H4 (cell line): ENCODE results near the gene ANKS6. TPM values are rescaled to one million over a fixed set of nuclear protein-coding genes. Genes with fewer than 3 reads are reported as not detected.
"Not testable (repeated sequence)": the region's sequence is repeated elsewhere in the genome, so short reads cannot be mapped to it uniquely, and the experiment has no call there.

Experiments
- DNase-seq: peaks from one replicate; pipeline ENCODE4 v3.0.0-alpha.2; 2015; ENCODE audit warnings: low spot score
- total RNA-seq: library from RNA; depleted of rRNA; stranded (reverse); fragments of >200 nt; shearing (Covaris generic); gene quantifications from 2 replicates; pipeline ENCODE4 v1.2.3, GENCODE V29; 2014; rRNA removed

ANKS6 gene
- total RNA-seq, 1 experiment from 2014 or later, result 12.6 TPM

GRCh38 chr9:98702835-98703380 is 93.4 kb downstream of the ANKS6 start:
- no peak for DNase-seq

DNA sequence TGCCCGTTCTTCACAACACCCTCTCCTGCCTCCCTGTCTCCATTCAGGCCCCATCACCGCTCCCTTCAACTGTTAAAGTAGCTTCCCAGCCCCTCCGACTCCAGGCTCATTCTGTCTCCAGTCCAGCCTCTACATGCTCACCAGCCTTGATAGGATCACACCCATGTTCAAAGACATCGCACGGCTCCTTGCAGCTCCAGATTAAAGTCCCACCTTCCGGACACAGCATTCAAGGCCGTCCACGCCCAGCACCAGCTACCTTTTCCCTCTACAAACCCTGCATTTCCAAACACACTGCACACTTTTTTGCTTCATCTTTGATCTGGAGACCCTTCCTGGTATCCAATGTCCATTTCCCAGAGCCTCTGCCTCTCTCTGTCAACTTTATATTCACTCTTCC is 94.0 kb downstream of the ANKS6 start:
- no peak for DNase-seq

- DNase-seq, result no peak
Measured at GRCh38 chr9:98701576-98701975, 94.8 kb downstream of the ANKS6 start.

DNA sequence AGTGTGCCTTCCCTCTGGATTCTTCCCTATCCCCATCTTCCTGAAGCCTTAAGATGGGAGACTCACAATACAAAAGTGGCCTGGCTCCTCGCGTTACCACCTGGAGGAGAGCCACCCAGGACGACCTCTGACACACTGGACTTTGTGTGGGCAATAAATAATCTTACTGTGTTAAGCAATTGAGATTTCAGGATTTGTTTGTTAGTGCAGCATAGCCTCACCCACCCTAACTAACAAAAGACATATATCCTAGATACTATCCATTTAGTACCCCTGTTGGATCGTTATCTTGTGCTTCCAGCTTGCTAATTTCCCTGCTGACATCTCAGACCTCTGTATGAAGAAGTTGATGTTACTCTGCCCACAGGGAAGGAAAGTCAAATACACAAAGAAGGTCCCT is 95.6 kb downstream of the ANKS6 start:
- no peak for DNase-seq

DNA sequence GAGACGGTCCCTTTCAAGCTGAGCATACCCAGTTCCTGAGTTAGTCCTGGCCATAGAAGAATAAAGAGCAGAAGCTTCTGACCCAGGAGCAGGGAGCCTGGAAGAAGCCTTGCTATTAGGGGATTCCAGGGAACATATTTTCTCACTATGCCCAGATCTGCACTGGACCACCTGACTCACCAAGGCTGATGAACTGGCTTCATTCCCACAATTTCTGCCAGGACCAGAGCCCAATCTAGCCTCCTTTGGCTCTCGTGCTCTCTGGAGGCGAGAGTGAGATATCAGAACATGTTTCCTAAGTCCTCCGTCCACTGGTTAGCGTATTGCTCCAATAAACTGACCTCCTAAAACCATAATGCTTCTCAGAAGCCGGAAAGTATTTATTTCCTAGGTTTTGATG is 97.5 kb downstream of the ANKS6 start:
- DNase-seq, result no peak

DNA sequence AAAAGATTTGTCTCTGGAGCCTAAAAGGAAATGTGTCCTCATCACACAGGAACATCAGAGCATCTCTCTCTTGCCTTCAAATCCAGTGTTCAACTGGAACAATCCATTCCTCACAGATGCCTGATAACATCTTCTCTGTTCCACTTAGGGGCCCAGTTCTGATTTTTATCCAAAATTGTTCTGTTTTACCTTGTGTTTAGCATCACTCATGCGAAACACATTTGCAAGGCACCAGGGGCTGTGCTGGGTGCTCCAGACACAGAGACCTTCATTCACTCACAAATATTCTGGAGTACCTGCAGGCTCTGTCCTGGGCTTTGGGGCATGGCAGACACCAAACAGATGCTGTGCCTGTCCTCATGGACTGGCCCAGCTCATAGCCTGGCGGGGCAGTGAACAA is 101.4 kb downstream of the ANKS6 start:
- DNase-seq, result no peak

GRCh38 chr9:98692392-98692791 is 104.0 kb downstream of the ANKS6 start:
- no peak for DNase-seq

DNA sequence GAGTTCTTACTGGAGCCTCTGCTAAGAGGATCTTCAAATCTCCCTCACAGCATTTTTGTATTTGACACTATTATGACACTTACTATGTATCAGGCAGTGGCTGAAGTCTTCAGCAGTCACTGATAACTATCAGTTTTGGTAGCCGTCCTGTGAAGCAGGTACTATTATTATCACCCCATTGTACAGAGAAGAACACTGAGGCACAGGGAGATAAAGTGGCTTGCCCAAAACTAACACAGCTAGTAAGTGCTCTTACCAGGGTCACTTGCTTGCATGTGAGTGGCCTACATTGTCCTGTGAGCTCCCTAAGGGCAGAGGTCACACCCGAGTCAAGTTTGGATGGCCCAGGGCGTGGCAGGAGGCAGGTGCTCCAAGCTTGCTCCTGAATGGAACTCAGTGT is 104.5 kb downstream of the ANKS6 start:
- no peak for DNase-seq

GRCh38 chr9:98690686-98691085 is 105.7 kb downstream of the ANKS6 start:
- DNase-seq, result no peak

DNA sequence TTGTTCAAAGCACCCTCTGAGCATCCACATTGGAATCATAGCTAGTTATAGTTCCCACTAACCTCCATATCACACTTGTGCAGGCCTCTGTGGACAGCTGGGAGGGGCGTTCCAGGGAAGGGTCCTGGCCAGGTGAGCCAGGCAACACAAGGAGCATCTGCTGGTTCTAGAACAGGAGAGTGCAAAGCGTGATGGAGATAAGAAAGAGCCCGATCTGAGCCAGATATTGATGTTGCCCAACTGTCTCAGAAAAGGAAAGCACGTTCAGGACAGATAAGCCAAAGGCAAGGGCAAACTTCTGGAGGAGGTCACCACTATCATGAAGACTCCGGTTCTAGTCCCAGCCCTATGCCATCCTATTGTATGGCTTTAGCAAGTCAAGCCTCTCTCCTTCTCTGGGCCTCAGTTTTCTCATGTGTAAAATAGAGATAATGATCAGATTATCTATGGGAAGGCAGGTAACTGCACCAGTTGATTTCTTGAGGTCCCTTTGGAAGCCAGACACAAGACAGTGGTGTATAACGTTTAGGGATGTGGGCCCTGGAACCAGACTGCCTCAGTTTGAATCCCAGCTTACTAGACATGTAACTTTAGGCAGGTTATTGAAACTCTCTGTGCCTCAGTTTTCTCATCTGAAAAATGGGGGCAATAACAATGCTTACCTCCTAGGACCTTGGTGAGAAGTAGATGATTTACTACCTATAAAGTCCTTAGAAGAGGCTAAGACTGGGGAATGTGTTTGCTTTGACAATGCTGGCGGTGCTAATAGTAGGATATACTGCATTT is 107.5 kb downstream of the ANKS6 start:
- DNase-seq, result no peak

GRCh38 chr9:98687911-98688310 is 108.4 kb downstream of the ANKS6 start:
- DNase-seq, result no peak

DNA sequence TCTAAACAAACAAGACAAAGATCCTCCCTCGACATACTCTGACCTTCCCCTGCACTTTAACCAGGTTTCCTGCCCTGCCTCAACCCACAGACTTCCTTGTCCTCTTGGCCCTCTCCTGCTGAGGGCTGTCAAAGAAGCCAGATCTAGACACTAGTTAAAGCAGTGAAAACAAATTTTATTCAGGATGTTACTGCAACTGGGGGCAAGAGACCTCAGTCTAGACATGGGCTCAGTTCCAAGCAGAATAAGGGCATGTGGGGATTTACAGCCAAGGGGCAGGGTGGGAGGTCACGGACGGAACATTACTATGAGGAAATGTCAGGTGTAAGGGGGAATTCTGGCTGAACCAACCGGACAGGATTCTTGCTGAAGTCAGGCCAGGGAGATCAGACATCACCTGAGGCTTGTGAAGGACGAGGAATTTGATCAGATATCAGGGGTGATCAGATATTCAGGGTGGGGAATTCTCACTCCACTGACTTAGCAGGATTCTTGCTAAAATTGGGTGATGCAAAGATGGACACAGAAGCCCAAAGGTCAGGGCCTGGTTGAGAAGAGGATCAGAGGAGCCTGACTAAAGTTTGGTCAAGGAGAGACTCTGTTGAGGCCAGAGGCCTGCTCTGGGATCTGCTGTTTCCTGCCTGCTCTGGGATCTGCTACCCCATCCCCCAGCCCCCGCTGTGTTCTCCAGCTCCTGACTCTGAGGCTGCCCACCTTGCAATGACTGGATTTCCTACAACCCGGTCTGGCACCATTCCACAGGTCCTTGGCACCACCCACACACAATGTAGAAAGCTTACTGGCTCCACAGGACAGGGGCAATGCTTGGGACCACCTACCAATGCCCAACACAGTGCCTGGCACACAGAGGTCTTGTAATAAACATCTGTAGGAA is 109.1 kb downstream of the ANKS6 start:
- DNase-seq, result no peak

DNA sequence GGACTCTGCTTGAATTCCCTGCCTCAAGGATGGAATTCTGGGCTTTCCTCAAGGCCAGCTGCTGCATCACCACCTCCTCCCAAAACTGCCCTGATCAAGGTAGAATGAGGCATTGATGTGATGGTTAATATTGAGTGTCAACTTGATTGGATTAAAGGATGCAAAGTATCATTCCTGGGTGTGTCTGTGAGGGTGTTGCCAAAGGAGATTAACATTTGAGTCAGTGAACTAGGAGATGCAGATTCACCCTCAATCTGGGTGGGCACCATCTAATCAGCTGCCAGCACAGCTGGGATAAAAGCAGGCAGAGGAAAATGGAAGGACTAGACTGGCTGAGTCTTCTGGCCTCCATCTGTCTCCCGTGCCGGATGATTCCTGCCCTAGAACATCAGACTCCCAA is 111.5 kb downstream of the ANKS6 start:
- DNase-seq, result not testable (repeated sequence)

Other genes starting within 250 kb of the ANKS6 start
- gene GABBR2, start 87.6 kb downstream of the ANKS6 start, total RNA-seq, result 0.37 and 0.91 TPM in 2 replicates
- 3.1 and 3.6 TPM in 2 replicates for gene GALNT12, start 11.1 kb upstream of the ANKS6 start, total RNA-seq
- gene COL15A1, start 147.4 kb upstream of the ANKS6 start, total RNA-seq, result 1.6 and 1.8 TPM in 2 replicates